Ishikawa (cell line): ENCODE measurements around the gene NUP214.

ENCODE experiments used
- CREB1 ChIP-seq: IDR thresholded peaks from 2 replicates; pipeline ENCODE4 v1.6.1; 2012; ENCODE audit warnings: low read depth
- EGR1 ChIP-seq: IDR thresholded peaks from 2 replicates; pipeline ENCODE4 v1.6.1; 2012
- EP300 ChIP-seq: IDR thresholded peaks from 2 replicates; pipeline ENCODE4 v1.6.1; 2012; ENCODE audit warnings: borderline replicate concordance
- FOXM1 ChIP-seq: IDR thresholded peaks from 2 replicates; pipeline ENCODE4 v1.6.1; 2012; ENCODE audit warnings: low read depth, borderline replicate concordance
- NFIC ChIP-seq: IDR thresholded peaks from 2 replicates; pipeline ENCODE4 v1.6.1; 2012
- RAD21 ChIP-seq: IDR thresholded peaks from 2 replicates; pipeline ENCODE4 v1.6.1; 2012; ENCODE audit warnings: low read depth
- REST ChIP-seq: IDR thresholded peaks from 2 replicates; pipeline ENCODE4 v1.6.1; 2012; ENCODE audit warnings: low read depth, mild to moderate bottlenecking
- TAF1 ChIP-seq: IDR thresholded peaks from 2 replicates; pipeline ENCODE4 v1.6.1; 2012; ENCODE audit warnings: low read depth, mild to moderate bottlenecking
- TCF12 ChIP-seq: IDR thresholded peaks from 2 replicates; pipeline ENCODE4 v1.6.1; 2012; ENCODE audit warnings: low read depth
- TEAD4 ChIP-seq: IDR thresholded peaks from 2 replicates; pipeline ENCODE4 v1.6.1; 2012
- YY1 ChIP-seq: IDR thresholded peaks from 2 replicates; pipeline ENCODE4 v1.6.1; 2012; ENCODE audit warnings: low read depth
- ZBTB7A ChIP-seq: IDR thresholded peaks from 2 replicates; pipeline ENCODE4 v1.6.1; 2012; ENCODE audit warnings: low read depth
- TF ChIP-seq, protein P1 (sequence below): IDR thresholded peaks from 2 replicates; pipeline ENCODE4 v1.6.1; 2012
- TF ChIP-seq, protein P2 (sequence below): IDR thresholded peaks from 2 replicates; pipeline ENCODE4 v1.6.1; 2012

DNA sequence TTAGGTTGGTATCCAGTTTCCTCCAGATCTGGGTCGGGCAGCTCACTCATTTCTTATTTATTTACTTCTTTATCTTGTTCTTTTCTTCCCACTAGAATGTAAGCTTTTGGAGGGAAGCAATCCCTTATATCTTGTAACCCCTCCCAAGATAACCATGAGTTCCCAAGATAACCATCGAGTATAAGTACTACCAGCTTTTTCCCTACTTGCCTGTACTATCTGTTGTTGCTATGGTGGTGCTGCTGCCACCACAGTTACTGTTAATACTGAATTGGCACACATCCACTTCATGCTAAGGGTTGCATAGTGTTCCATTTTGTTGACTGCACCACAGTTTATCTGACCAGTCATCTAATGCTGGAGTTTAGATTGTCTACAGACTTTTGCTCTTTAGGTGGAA lies 19.9 kb downstream of the NUP214 start:
- TF ChIP-seq REST: no peak
- no peak for TF ChIP-seq TEAD4
- no peak for TF ChIP-seq CREB1
- no peak for TF ChIP-seq RAD21
- no peak for TF ChIP-seq TAF1
- TF ChIP-seq FOXM1: no peak
- TF ChIP-seq EGR1: no peak
- TF ChIP-seq EP300: no peak
- TF ChIP-seq YY1: no peak
- TF ChIP-seq, protein P1, sequence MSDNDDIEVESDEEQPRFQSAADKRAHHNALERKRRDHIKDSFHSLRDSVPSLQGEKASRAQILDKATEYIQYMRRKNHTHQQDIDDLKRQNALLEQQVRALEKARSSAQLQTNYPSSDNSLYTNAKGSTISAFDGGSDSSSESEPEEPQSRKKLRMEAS: no peak
- TF ChIP-seq, protein P2, sequence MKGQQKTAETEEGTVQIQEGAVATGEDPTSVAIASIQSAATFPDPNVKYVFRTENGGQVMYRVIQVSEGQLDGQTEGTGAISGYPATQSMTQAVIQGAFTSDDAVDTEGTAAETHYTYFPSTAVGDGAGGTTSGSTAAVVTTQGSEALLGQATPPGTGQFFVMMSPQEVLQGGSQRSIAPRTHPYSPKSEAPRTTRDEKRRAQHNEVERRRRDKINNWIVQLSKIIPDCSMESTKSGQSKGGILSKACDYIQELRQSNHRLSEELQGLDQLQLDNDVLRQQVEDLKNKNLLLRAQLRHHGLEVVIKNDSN: no peak
- TF ChIP-seq NFIC: no peak
- no peak for TF ChIP-seq ZBTB7A
- TF ChIP-seq TCF12: no peak
